ENCODE measurements around the gene WAPL.

GRCh38 chr10:86449926-86450558 lies 71.5 kb downstream of the WAPL start:
- TF ChIP-seq POLR2A (IDR thresholded peaks at IDR 0.05) (no peak), CTCF (IDR thresholded peaks at IDR 0.05) (no peak), POLR2AphosphoS5 (IDR thresholded peaks at IDR 0.05) (no peak)

Data from prostate gland (tissue), 2 donors.